Naive thymus-derived CD4-positive, alpha-beta T cell (primary cell): ENCODE data around the gene CSNK1A1. TPM values are rescaled to one million over a fixed set of nuclear protein-coding genes. Genes with fewer than 3 reads are reported as not detected.
A peak's percentile ranks its signal among the peaks of the same experiment; 100 is the strongest.

Experiments
- ATAC-seq: fragments of 150-1000 bp; cut with Tn5 transposase; 2 replicates; pipeline ENCODE4 v1.10.0; 2021; ENCODE audit warnings: mild to moderate bottlenecking, moderate library complexity
- CTCF ChIA-PET: fragments of 350-600 bp; sonication (Branson Sonifier 250); formaldehyde crosslinking; loops from one replicate; lab custom pipeline; 2021; ENCODE audit warnings: antibody characterized with exemption; lab: Charles Lee
- POLR2A ChIA-PET: fragments of 350-600 bp; sonication (Branson Sonifier 250); formaldehyde crosslinking; loops from one replicate; lab custom pipeline; 2021; ENCODE audit warnings: antibody characterized with exemption, inconsistent platforms; lab: Charles Lee
- DNase-seq, 9 donors: peaks; one replicate each; pipeline versions ENCODE4 v3.0.0 to v3.0.0-alpha.2; 2020 to 2022; ENCODE audit warnings: mixed read lengths in 1 of 9
- H3K27ac ChIP-seq: one replicate; pipeline ENCODE4 v1.7.0; 2013; ENCODE audit warnings: mild to moderate bottlenecking, low read depth, low read length, moderate library complexity
- H3K27me3 ChIP-seq, 2 donors: one replicate each; pipeline ENCODE4 v1.7.0; 2013; ENCODE audit warnings: low read length in 2 of 2, mild to moderate bottlenecking in 2 of 2, moderate library complexity in 2 of 2; ENCODE audit not compliant: control insufficient read depth in 2 of 2, insufficient read depth in 2 of 2
- H3K36me3 ChIP-seq, 3 experiments: 1 replicate in 2 of 3; 2 replicates in 1 of 3; pipeline ENCODE4 v1.7.0; 2013; ENCODE audit warnings: low read length in 3 of 3, mild to moderate bottlenecking in 3 of 3, moderate library complexity in 1 of 3; ENCODE audit not compliant: insufficient read depth in 3 of 3, control insufficient read depth in 2 of 3
- H3K4me1 ChIP-seq, 2 donors: one replicate each; pipeline ENCODE4 v1.7.0; 2013; ENCODE audit warnings: low read length in 2 of 2, mild to moderate bottlenecking in 2 of 2, moderate library complexity in 1 of 2; ENCODE audit not compliant: control insufficient read depth in 2 of 2, insufficient read depth in 2 of 2
- H3K4me3 ChIP-seq: 2 replicates; pipeline ENCODE4 v1.7.0; 2013; ENCODE audit warnings: mild to moderate bottlenecking, low read length
- H3K9me3 ChIP-seq, 3 experiments: 1 replicate in 2 of 3; 2 replicates in 1 of 3; pipeline ENCODE4 v1.7.0; 2013; ENCODE audit warnings: low read length in 3 of 3; ENCODE audit not compliant: control insufficient read depth in 2 of 3
- H3K27ac Mint-ChIP-seq, 9 donors: one replicate each; pipeline ENCODE4 v1.8.0; 2020 to 2022; ENCODE audit warnings: mixed read lengths in 9 of 9, mild to moderate bottlenecking in 8 of 9, moderate library complexity in 5 of 9, inconsistent platforms in 2 of 9
- H3K27me3 Mint-ChIP-seq, 5 donors: one replicate each; pipeline ENCODE4 v1.8.0; 2021 to 2022; ENCODE audit warnings: mixed read lengths in 5 of 5, mild to moderate bottlenecking in 1 of 5
- H3K36me3 Mint-ChIP-seq, 5 donors: one replicate each; pipeline ENCODE4 v1.8.0; 2020 to 2022; ENCODE audit warnings: mixed read lengths in 5 of 5, mild to moderate bottlenecking in 3 of 5, inconsistent platforms in 1 of 5
- H3K4me1 Mint-ChIP-seq, 7 donors: one replicate each; pipeline ENCODE4 v1.8.0; 2020 to 2022; ENCODE audit warnings: mixed read lengths in 7 of 7, mild to moderate bottlenecking in 3 of 7, inconsistent platforms in 1 of 7
- H3K4me3 Mint-ChIP-seq, 10 donors: one replicate each; pipeline ENCODE4 v1.8.0; 2020 to 2022; ENCODE audit warnings: mild to moderate bottlenecking in 10 of 10, mixed read lengths in 10 of 10, moderate library complexity in 6 of 10, inconsistent platforms in 2 of 10
- H3K9me3 Mint-ChIP-seq, 11 donors: one replicate each; pipeline ENCODE4 v1.8.0; 2020 to 2022; ENCODE audit warnings: mixed read lengths in 11 of 11, mild to moderate bottlenecking in 4 of 11, inconsistent platforms in 1 of 11, moderate library complexity in 1 of 11
- intact Hi-C, 2 donors: fragments of 100-400 bp; cut with micrococcal nuclease; formaldehyde crosslinking; loops; one replicate each; pipeline ENCODE4 v1.15.1; 2023
- polyA plus RNA-seq, 2 donors: library from polyadenylated mRNA; unstranded; fragments of 300-500 nt; fragmentation: Illumina TruSeq; gene quantifications; one replicate each; pipeline ENCODE4 v1.2.3, GENCODE V29; 2021
- total RNA-seq, 6 experiments: library from RNA in 5 of 6; stranded (reverse) in 5 of 6; gene quantifications; 1 replicate in 5 of 6; 2 replicates in 1 of 6; pipeline ENCODE4 v1.2.3 and lab custom pipeline; 2021 to 2026

The CSNK1A1 gene
- total and polyA plus RNA-seq, 7 experiments from 2014 or later = 146 to 217 (median 178) TPM

GRCh38 chr5:149585910-149586309 is 34.7 kb upstream of the CSNK1A1 start:
- peaks cover 0 to under 1% of the 10 kb centered on the region in 2 donors for H3K4me1 ChIP-seq
- CTCF ChIA-PET = no interaction called here
- H3K36me3 ChIP-seq = no peaks in the 10 kb centered on the region
- DNase-seq = no peak
- H3K4me3 ChIP-seq = no peak overlapping the region
- ATAC-seq = no peak
- intact Hi-C loops = no loop called here
- Mint-ChIP-seq H3K9me3 (no peaks in the 10 kb centered on the region), H3K27me3 (peaks cover 0 to 7% (median 0%) of the 10 kb centered on the region in 5 donors), H3K4me1 (peaks cover 0 to 9% (median 1%) of the 10 kb centered on the region in 7 donors), H3K4me3 (no peak overlapping the region), H3K36me3 (peaks cover 0 to 1% (median 0%) of the 10 kb centered on the region in 5 donors), H3K27ac (no peak overlapping the region)
- no peaks in the 10 kb centered on the region for H3K27me3 ChIP-seq
- no peak overlapping the region for H3K27ac ChIP-seq
- POLR2A ChIA-PET = no interaction called here
- no peaks in the 10 kb centered on the region for H3K9me3 ChIP-seq

- Mint-ChIP-seq H3K36me3 (peaks cover 0 to 1% (median 0%) of the 10 kb centered on the region in 5 donors), H3K4me1 (peaks cover 0 to 17% (median 8%) of the 10 kb centered on the region in 7 donors), H3K27me3 (peaks cover 0 to 17% (median 0%) of the 10 kb centered on the region in 5 donors), H3K4me3 (no peak overlapping the region), H3K9me3 (no peaks in the 10 kb centered on the region), H3K27ac (no peak overlapping the region)
- intact Hi-C loops = loop anchor here in 1 of 2 donors (5.0 kb wide), 1 partner anchor 33 kb away; no protein-coding TSS in a partner anchor
- Histone ChIP-seq H3K9me3 (no peaks in the 10 kb centered on the region), H3K36me3 (no peaks in the 10 kb centered on the region), H3K27me3 (no peaks in the 10 kb centered on the region), H3K4me3 (no peak overlapping the region), H3K27ac (no peak overlapping the region), H3K4me1 (peaks cover 0 to 4% of the 10 kb centered on the region in 2 donors)
- CTCF ChIA-PET = interaction anchor here (1.9 kb wide), 1 partner anchor 19 kb away, joined by 4 read pairs; no protein-coding TSS in a partner anchor
- no peak for DNase-seq
- no peak for ATAC-seq
- POLR2A ChIA-PET = no interaction called here
Measured at GRCh38 chr5:149584121-149584520, 32.9 kb upstream of the CSNK1A1 start.

- CTCF ChIA-PET = interaction anchor here (1.9 kb wide), 1 partner anchor 18 kb away, joined by 4 read pairs; no protein-coding TSS in a partner anchor
- H3K4me3 Mint-ChIP-seq = no peak overlapping the region
- no peaks in the 10 kb centered on the region for H3K9me3 Mint-ChIP-seq
- Histone ChIP-seq H3K27ac (no peak overlapping the region), H3K36me3 (no peaks in the 10 kb centered on the region), H3K27me3 (no peaks in the 10 kb centered on the region), H3K4me1 (peaks cover 0 to 4% of the 10 kb centered on the region in 2 donors), H3K9me3 (no peaks in the 10 kb centered on the region), H3K4me3 (no peak overlapping the region)
- H3K36me3 Mint-ChIP-seq = peaks cover 0 to 1% (median 0%) of the 10 kb centered on the region in 5 donors
- ATAC-seq (no peak), DNase-seq (no peak)
- intact Hi-C loops = loop anchor here in 1 of 2 donors (5.0 kb wide), 1 partner anchor 34 kb away; no protein-coding TSS in a partner anchor
- H3K27me3 Mint-ChIP-seq = peaks cover 0 to 22% (median 0%) of the 10 kb centered on the region in 5 donors
- H3K27ac Mint-ChIP-seq = no peak overlapping the region
- H3K4me1 Mint-ChIP-seq = peaks cover 0 to 17% (median 8%) of the 10 kb centered on the region in 7 donors
- POLR2A ChIA-PET = interaction anchor here (0.7 kb wide), 1 partner anchor 211 kb away, joined by 3 read pairs; no protein-coding TSS in a partner anchor
Measured at GRCh38 chr5:149583394-149583793, 32.2 kb upstream of the CSNK1A1 start.

GRCh38 chr5:149581931-149582768 is 30.9 kb upstream of the CSNK1A1 start:
- Mint-ChIP-seq H3K9me3 (no peaks in the 10 kb centered on the region), H3K36me3 (peaks cover 0 to 1% (median 0%) of the 10 kb centered on the region in 5 donors), H3K27me3 (peaks cover 0 to 22% (median 0%) of the 10 kb centered on the region in 5 donors), H3K4me3 (peak overlapping the region in 9 of 10 donors; percentile 72 to 87 (median 80)), H3K4me1 (peaks cover 0 to 17% (median 8%) of the 10 kb centered on the region in 7 donors), H3K27ac (peak overlapping the region in 2 of 9 donors; percentile 33 to 68)
- ChIA-PET CTCF (no interaction called here), POLR2A (interaction anchor here (0.6 to 1.8 kb wide), 4 partner anchors 19 to 179 kb away, joined by 3 to 5 read pairs (median 4); partner anchors contain the start of gene CSNK1A1)
- no peak for DNase-seq
- no peaks in the 10 kb centered on the region for H3K9me3 ChIP-seq
- H3K27me3 ChIP-seq = no peaks in the 10 kb centered on the region
- no peak overlapping the region for H3K4me3 ChIP-seq
- no peaks in the 10 kb centered on the region for H3K36me3 ChIP-seq
- intact Hi-C loops = loop anchor here in 1 of 2 donors (5.0 kb wide), 1 partner anchor 35 kb away; no protein-coding TSS in a partner anchor
- H3K27ac ChIP-seq = no peak overlapping the region
- H3K4me1 ChIP-seq = peaks cover 0 to 4% of the 10 kb centered on the region in 2 donors
- no peak for ATAC-seq

DNA sequence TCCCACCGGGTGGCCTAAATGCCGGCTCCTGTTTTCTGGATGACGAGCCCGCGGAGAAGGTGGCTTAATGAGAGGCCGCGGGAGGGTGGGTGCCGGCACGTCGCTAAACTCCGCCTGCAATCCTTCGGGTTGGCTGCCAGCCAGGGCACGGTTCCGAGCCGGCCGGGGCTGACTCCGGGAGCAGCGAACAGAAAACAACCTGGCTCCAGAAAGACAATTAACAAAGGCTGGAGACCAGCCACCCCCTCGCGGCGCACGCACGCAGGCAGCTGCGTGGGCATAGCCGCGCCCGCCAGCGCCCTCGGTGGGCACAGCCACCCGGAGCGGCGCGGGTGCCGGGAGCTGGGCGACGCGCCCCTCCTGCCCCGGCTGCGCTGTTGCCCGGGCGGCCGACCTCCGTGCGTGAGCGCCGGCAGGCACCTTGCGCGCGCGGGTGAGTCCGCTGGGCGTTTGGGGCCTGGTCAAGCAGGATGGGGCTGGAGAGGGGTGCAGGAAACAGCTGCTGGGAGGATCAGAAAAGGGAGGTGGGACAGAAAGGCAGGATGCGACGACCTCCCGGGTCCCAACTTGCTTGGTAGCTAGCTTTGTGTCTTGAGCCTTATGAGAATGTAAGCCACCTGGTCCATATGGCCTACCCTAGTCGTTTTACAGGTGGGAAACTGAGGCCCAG is 30.1 kb upstream of the CSNK1A1 start, which contains the start of gene ARHGEF37:
TSS of gene ARHGEF37 (plus strand) at position 307 of the 670 bp plus-strand sequence. CDS start 16,272 bp downstream, outside the sequence.
- peak within 1 kb of the TSS; percentile 51 for H3K4me3 ChIP-seq
- H3K4me1 ChIP-seq = peaks cover 0 to 8% of the 10 kb centered on the region in 2 donors
- peak; percentile 81 for ATAC-seq
- H3K36me3 ChIP-seq = no peaks in the 10 kb centered on the region
- intact Hi-C loops = loop anchor here in 1 of 2 donors (5.0 kb wide), 1 partner anchor 36 kb away; no protein-coding TSS in a partner anchor
- H3K27me3 ChIP-seq = no peaks in the 10 kb centered on the region
- Mint-ChIP-seq H3K27me3 (peaks cover 0 to 22% (median 0%) of the 10 kb centered on the region in 5 donors), H3K36me3 (peaks cover 0 to 6% (median 0%) of the 10 kb centered on the region in 5 donors), H3K27ac (peak within 1 kb of the TSS in 6 of 9 donors; percentile 33 to 68 (median 54)), H3K9me3 (no peaks in the 10 kb centered on the region), H3K4me3 (peak within 1 kb of the TSS; percentile 78 to 88 (median 80)), H3K4me1 (peaks cover 0 to 23% (median 13%) of the 10 kb centered on the region in 7 donors)
- H3K9me3 ChIP-seq = no peaks in the 10 kb centered on the region
- peak; percentile 21 to 60 (median 40) for DNase-seq
- POLR2A ChIA-PET = interaction anchor here (0.6 to 1.8 kb wide), 3 partner anchors 18 to 70 kb away, joined by 3 to 5 read pairs (median 4); partner anchors contain the start of gene CSNK1A1
- H3K27ac ChIP-seq = no peak within 1 kb of the TSS
- CTCF ChIA-PET = no interaction called here

- DNase-seq (no peak), ATAC-seq (no peak)
- H3K36me3 Mint-ChIP-seq = peaks cover 0 to 10% (median 0%) of the 10 kb centered on the region in 5 donors
- Histone ChIP-seq H3K9me3 (no peaks in the 10 kb centered on the region), H3K27me3 (no peaks in the 10 kb centered on the region), H3K36me3 (no peaks in the 10 kb centered on the region), H3K4me1 (peaks cover 0 to 12% of the 10 kb centered on the region in 2 donors), H3K4me3 (peak overlapping the region; percentile 51), H3K27ac (no peak overlapping the region)
- H3K9me3 Mint-ChIP-seq = no peaks in the 10 kb centered on the region
- peak overlapping the region in 5 of 9 donors; percentile 41 to 68 (median 54) for H3K27ac Mint-ChIP-seq
- ChIA-PET CTCF (no interaction called here), POLR2A (interaction anchor here (1.8 kb wide), 1 partner anchor 30 kb away, joined by 5 read pairs; the partner anchor contains the start of gene CSNK1A1)
- intact Hi-C loops = loop anchor here in 1 of 2 donors (5.0 kb wide), 1 partner anchor 37 kb away; no protein-coding TSS in a partner anchor
- H3K27me3 Mint-ChIP-seq = peaks cover 0 to 22% (median 0%) of the 10 kb centered on the region in 5 donors
- peaks cover 0 to 29% (median 19%) of the 10 kb centered on the region in 7 donors for H3K4me1 Mint-ChIP-seq
- peak overlapping the region; percentile 77 to 88 (median 80) for H3K4me3 Mint-ChIP-seq
Measured at GRCh38 chr5:149580808-149581191, 29.6 kb upstream of the CSNK1A1 start.
